GM12801 (cell line): Measurements from ENCODE around the gene ZNF488.

Experiments
- TF ChIP-seq, protein P1 (sequence below): IDR thresholded peaks from one replicate; pipeline ENCODE4 v1.5.1; 2011; ENCODE audit warnings: control low read depth; ENCODE audit not compliant: insufficient read length; ENCODE audit errors: extremely low read depth

The ZNF488 gene

DNA sequence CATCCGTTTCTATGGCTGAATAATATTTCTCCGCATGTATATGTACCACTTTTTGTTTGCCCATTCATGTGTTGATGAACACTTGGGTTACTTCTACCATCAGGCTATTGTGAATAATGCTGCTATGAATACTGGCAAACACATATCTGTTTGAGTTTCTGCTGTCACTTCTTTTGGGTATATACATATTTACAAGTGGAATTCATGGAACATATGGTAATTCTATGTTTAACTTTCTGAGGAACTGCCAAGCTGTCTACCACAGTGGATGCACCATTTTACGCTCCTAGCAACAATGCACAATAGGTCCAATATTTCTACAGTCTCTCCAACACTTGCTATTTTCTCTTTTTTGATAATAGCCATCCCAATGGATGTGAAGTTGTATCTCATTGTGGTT, 5.5 kb upstream of the ZNF488 start:
- TF ChIP-seq, protein P1, sequence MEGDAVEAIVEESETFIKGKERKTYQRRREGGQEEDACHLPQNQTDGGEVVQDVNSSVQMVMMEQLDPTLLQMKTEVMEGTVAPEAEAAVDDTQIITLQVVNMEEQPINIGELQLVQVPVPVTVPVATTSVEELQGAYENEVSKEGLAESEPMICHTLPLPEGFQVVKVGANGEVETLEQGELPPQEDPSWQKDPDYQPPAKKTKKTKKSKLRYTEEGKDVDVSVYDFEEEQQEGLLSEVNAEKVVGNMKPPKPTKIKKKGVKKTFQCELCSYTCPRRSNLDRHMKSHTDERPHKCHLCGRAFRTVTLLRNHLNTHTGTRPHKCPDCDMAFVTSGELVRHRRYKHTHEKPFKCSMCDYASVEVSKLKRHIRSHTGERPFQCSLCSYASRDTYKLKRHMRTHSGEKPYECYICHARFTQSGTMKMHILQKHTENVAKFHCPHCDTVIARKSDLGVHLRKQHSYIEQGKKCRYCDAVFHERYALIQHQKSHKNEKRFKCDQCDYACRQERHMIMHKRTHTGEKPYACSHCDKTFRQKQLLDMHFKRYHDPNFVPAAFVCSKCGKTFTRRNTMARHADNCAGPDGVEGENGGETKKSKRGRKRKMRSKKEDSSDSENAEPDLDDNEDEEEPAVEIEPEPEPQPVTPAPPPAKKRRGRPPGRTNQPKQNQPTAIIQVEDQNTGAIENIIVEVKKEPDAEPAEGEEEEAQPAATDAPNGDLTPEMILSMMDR: no peak

- TF ChIP-seq, protein P1: no peak
These were observed 4.8 kb upstream of the ZNF488 start for GRCh38 chr10:47388879-47389278.

DNA sequence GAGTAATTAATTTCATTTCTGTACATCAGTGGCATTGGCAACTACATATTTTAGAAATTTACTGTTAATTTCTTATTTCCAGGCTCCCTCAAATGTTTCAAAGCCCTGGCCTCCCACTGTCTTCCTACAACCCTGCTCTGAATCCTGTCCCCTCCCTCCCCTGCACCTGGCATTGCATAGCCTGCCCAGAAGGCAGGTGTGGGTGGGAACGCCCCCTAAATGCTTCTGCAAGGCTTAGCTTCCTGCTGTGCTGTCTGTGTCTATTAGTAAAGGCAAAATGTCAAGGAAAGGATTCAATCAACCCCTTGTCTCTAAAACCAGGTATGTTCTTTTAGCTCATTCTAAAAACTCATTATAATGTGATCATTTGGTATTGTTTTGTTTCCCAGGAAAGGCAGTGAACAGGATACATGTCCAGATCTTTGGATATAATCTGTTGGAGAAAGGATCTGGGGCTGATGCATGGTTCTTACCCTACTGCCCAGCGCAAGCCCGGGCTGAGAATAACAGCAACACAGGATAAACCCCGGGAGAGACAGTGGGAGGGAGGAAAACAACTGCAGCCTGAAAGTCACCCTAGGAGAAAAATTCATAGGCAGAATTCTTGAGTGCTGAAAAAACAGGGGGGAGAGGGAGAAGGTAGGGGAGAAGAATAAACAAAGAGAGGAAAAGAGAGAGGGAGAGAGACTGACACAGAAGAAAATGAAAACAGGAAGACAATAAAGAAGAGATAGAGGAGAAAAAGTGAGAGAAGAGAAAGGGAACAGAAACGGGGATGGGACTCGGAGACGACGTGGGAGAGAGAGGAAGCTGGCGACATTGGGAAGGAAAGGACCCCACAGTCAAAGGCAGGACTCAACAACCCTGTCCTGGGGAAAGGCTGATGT, 589 bp downstream of the ZNF488 start:
- TF ChIP-seq, protein P1: no peak

DNA sequence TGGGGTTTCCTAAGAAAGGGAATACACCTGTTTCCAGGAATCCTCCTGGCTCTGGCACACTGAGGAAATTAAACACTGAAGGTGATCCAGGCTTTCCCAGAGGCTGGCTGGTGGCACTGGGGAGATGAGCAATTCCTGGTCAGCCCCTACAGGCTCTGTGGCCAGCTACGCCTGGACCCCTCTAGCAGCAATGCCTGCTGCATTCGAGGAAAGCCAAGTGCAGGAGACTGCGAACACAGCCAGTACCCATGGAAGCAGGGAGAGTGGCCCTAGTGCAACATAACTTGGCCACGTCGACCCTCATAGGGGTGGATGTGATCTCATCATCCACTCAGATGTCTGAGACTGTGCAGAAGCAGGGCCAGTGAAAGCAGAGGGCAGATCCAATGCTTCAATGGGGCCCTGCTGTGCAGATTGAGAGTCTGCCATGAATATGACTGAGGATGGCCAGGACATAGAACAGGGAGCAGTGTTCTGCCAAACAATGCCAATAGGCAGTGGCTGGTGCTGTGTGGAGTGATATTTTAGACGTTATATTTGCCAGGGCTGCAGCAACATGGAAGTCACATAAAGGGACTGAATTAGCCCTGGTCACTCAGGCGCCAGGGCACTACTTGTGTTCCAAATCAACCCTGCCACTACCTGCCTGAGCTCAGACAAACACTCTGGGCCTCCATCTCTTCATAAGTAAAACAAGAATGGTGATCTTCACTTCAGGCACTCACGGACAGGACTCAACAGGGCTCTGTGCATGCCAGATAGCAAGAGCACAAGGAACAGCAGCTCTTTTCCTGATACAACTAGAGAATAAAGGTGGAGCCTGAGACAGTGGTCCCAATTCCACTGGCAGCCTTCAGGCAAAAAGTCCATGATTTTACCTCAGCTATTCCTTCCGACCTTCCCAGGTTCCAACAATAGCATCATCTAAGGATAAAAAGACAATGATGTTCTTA, 2.4 kb downstream of the ZNF488 start:
- TF ChIP-seq, protein P1: no peak

DNA sequence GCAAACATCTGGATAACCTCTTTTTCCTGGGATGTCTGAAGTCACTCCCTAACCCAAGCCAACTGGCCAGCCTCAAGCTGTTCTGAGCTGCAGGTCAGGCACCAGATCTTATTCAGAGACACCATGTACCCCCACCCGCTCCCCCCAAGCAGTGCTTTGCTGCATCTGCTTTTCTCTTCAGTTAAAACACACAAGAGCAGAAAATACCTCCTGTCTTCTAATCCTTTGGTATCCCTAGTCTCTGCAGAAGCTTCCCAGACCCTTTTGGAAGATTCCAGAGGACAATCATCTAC, 3.0 kb downstream of the ZNF488 start:
- TF ChIP-seq, protein P1: no peak

- TF ChIP-seq, protein P1: no peak
These were observed 3.6 kb downstream of the ZNF488 start for GRCh38 chr10:47380341-47381102.

DNA sequence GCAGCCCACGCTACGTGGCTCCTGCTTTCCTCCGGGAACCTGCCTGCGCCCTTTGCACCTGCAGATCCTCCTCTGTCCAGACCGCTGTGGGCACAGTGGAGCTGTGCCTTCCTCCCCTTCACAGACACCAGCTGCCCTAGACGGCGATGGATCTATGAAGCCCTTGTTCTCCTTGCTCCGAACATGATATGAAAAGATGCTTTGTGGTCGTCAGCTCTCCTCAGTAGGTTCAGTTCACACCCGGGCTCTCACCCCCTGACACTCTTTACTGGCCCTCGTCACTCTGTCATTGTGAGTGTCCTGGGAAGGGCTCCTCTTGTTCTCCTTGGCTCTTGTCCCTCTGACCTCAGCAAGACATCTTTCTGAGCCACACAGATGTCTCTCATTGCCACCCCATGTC, 4.2 kb downstream of the ZNF488 start:
- TF ChIP-seq, protein P1: no peak
